ENCODE data around the gene C1orf159. TPM values are rescaled to one million over a fixed set of nuclear protein-coding genes. Genes with fewer than 3 reads are reported as not detected.

C1orf159 gene
- total RNA-seq, 3 donors from 2014 or later = 18.4 to 25.3 (median 24.0) TPM

DNA sequence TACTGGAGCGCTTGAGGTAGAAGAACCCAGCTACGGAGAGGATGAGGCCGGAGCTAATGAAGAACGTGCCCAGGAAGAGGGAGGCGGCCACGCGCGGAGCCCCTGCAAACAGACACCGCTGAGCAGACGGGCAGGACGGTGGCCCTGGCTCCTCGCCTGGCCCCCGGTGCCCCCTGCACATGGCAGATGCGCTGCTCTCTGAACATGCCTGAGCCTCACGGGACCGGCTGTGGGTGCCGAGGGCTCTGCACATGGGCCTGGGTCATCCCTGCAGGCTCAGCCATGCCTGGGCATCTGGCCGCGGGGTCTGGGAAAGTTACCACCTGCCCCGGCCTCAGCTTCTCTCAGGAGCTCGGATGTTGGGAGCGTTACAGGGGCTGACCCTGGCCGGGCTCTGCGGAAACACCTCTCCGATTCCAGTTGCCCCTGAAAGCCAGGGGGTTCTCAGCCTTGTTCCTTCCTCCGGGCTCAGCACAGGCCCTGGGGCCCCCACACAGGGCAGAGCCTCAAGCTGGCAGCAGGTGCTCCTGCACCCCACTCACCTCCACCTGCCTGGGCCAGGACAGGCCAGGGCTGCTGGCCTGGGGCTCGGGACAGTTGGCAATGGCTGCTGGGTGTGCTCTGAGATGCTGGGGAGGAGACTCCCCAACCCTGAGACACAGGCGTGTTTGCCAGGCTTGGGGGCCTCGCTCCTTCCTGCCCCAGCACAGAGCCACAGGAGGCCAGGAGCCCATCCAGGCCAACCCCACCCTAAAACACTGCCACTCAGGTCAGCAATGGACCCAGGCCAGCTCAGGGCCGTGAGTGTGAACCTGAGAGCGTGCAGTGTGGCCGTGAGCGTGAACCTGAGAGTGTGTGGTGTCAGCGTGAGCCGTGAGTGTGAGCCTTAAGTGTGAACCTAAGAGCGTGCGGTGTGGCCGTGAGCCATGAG is 29.7 kb downstream of the C1orf159 start:
- Histone ChIP-seq H3K4me3 (no peak overlapping the region), H3K9me3 (no peaks in the 10 kb centered on the region), H3K36me3 (ENCODE audit: low read depth) (no peaks in the 10 kb centered on the region), H3K4me1 (ENCODE audit: low read depth) (no peaks in the 10 kb centered on the region)
- no peak for TF ChIP-seq CTCF (IDR thresholded peaks at IDR 0.05)
- peak in 1 of 3 donors; percentile 42 for DNase-seq
- ATAC-seq = no peak
- intact Hi-C loops (cut with DNase I, micrococcal nuclease) = no loop called here

DNA sequence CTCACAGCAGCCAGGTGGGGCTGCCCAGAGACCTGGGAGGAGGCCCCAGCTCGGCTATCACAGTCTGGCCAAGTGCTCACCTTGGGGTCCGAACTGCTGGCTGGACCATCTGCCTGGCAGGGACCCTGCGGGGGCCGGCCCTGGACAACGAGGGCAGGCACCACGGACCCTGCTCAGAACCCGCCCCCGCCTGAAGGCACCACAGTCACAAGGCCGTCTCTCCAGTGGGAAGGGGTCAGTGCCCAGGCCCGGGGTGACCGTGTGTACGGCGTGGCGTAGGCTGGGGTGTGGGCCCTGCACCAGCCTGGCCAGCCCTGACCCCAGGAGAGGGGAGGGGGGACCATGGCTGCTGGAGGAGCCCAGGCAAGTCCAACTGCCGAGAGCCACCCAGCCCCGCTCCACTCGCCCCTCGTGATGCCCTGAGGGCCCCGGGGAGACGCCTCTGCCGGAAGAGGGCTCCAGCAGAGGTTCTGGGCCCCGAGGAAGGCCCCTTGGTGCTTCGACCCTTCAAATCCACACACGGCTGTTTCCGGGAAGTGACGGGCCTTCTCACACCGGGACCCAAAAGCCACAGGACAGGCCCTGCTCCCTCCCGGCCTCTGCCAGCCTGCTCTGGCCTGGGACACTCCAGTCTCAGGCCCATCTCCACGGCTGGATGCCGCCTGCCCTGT is 30.6 kb downstream of the C1orf159 start:
- intact Hi-C loops (cut with DNase I, micrococcal nuclease) = no loop called here
- ATAC-seq (no peak), DNase-seq (peak in 2 of 3 donors; percentile 22 to 39)
- no peak for TF ChIP-seq CTCF (IDR thresholded peaks at IDR 0.05)
- Histone ChIP-seq H3K4me3 (no peak overlapping the region), H3K36me3 (ENCODE audit: low read depth) (no peaks in the 10 kb centered on the region), H3K4me1 (ENCODE audit: low read depth) (peaks cover 1% of the 10 kb centered on the region), H3K9me3 (no peaks in the 10 kb centered on the region)

- intact Hi-C loops (cut with DNase I, micrococcal nuclease) = no loop called here
- H3K4me3 ChIP-seq = no peak overlapping the region
- no peaks in the 10 kb centered on the region for H3K9me3 ChIP-seq
- DNase-seq (peak in 2 of 3 donors; percentile 20 to 43), ATAC-seq (no peak)
- peaks cover 9% of the 10 kb centered on the region for H3K4me1 ChIP-seq (ENCODE audit: low read depth)
- no peak for TF ChIP-seq CTCF (IDR thresholded peaks at IDR 0.05)
- H3K36me3 ChIP-seq (ENCODE audit: low read depth) = no peaks in the 10 kb centered on the region
These were observed 31.3 kb downstream of the C1orf159 start for GRCh38 chr1:1084372-1085170.

GRCh38 chr1:1083416-1084371 is 32.2 kb downstream of the C1orf159 start:
- no peaks in the 10 kb centered on the region for H3K36me3 ChIP-seq (ENCODE audit: low read depth)
- no peak overlapping the region for H3K4me3 ChIP-seq
- peaks cover 13% of the 10 kb centered on the region for H3K4me1 ChIP-seq (ENCODE audit: low read depth)
- H3K9me3 ChIP-seq = no peaks in the 10 kb centered on the region
- DNase-seq (peak in 2 of 3 donors; percentile 15 to 44), ATAC-seq (no peak)
- TF ChIP-seq CTCF (IDR thresholded peaks at IDR 0.05) = no peak
- intact Hi-C loops (cut with DNase I, micrococcal nuclease) = no loop called here
